Measurements from ENCODE around the gene BRAP.

DNA sequence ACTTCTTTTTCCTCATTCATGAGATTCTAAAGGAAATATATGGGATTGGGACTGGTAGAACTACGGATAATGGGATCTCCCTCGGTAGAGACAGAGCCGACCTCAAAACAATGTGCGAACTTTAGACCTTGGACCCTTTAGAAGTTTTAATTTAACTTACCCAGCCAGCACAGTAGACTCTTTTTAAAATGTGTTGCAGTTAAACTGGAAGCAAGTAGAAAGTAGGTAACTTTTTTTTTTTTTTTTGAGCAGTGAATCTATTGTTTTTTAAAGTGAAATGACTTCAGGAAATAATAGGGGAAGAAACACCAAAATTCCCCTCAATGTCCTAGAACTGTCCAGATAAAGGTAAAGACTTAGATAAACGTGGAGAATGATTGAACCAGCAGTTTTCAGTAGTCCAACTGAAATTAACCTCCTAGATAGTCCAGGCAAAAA lies 85.5 kb downstream of the BRAP start:
- TF ChIP-seq, protein P1, sequence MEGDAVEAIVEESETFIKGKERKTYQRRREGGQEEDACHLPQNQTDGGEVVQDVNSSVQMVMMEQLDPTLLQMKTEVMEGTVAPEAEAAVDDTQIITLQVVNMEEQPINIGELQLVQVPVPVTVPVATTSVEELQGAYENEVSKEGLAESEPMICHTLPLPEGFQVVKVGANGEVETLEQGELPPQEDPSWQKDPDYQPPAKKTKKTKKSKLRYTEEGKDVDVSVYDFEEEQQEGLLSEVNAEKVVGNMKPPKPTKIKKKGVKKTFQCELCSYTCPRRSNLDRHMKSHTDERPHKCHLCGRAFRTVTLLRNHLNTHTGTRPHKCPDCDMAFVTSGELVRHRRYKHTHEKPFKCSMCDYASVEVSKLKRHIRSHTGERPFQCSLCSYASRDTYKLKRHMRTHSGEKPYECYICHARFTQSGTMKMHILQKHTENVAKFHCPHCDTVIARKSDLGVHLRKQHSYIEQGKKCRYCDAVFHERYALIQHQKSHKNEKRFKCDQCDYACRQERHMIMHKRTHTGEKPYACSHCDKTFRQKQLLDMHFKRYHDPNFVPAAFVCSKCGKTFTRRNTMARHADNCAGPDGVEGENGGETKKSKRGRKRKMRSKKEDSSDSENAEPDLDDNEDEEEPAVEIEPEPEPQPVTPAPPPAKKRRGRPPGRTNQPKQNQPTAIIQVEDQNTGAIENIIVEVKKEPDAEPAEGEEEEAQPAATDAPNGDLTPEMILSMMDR (conservative IDR thresholded peaks at IDR 0.05): no peak
- no peak for TF ChIP-seq ZFX (IDR thresholded peaks at IDR 0.05)
